ENCODE results near the gene SEPTIN8.

DNA sequence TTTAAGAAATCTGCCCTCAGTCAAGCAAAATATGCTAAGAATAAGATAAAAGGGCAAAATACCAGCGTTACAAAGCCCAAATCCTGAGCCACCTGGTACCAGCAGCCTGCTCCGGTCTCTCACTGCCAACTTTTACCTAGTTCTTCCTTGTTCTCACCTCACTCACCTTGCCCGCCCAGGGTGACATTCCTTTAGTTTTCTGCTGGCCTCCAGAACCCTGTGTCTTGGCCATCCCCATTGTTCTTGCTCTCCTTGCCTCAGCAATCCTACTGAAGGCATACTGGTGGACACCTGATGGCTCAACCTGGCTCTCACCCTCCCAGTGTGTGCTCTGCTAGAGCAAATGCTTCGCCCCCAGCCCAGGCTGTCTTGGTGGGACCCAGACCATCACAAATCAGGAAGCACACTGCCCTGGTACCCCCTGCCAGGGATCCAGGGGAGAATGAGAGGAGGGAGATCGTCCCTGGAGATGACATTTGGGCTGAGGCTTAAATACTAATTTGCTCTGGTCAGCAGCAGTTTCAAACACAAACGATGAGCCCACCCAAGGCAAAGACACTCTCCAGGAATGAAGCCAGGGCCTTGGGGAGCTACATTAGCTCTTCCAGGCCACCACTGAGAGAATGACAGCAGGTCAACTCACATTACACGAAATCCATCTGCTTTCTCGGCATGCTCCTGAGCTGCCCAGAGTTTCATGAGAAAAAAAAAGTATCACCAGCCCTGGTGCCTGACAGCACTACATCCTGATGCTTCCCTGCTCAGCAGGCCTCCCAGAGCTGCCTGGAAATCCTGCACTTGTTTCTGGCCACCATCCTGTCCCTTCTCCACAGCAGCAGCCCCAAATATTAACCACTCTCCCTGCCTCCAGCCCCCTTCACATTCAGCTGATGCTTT lies 12.2 kb upstream of the SEPTIN8 start:
- no peak for TF ChIP-seq CTCF (IDR thresholded peaks at IDR 0.05)
- no peak for TF ChIP-seq POLR2A (IDR thresholded peaks at IDR 0.05)
